GM12878 (cell line): ENCODE data around the gene PSMD11. TPM values are rescaled to one million over a fixed set of nuclear protein-coding genes. Genes with fewer than 3 reads are reported as not detected.

Source experiments
- ATAC-seq: fragments of 200-7000 bp; cut with Tn5 transposase; 3 replicates; pipeline ENCODE4 v1.9.1; 2020; ENCODE audit warnings: mild to moderate bottlenecking, moderate library complexity
- BruUV-seq: library from RNA; stranded (reverse); fragments of 400-500 nt; replicated peaks from 2 replicates; lab custom pipeline; 2021; lab: Mats Ljungman, UMichigan
- CTCF ChIA-PET: fragments of 300-600 bp; sonication (Branson Sonifier 250); formaldehyde crosslinking; extraction: SDS; loops from one replicate; lab custom pipeline; 2021; ENCODE audit warnings: inconsistent platforms; lab: Yijun Ruan, JAX
- POLR2A ChIA-PET: fragments of 350-600 bp; formaldehyde crosslinking; extraction: SDS; loops from one replicate; lab custom pipeline; 2021; ENCODE audit warnings: inconsistent platforms; lab: Charles Lee
- RAD21 ChIA-PET: fragments of 300-600 bp; sonication (Branson Sonifier 250); formaldehyde crosslinking; loops from one replicate; lab custom pipeline; 2023; ENCODE audit warnings: antibody characterized with exemption; ENCODE audit not compliant: unreplicated experiment; lab: Charles Lee
- SMC1A ChIA-PET: fragments of 300-600 bp; sonication (Branson Sonifier 250); formaldehyde crosslinking; loops from one replicate; lab custom pipeline; 2023; ENCODE audit not compliant: unreplicated experiment, uncharacterized antibody; lab: Charles Lee
- DNase-seq: peaks from one replicate; pipeline ENCODE4 v3.0.0-alpha.2; 2011; ENCODE audit warnings: low read depth, low spot score
- FAIRE-seq: peaks from 3 replicates; lab custom pipeline; 2011; peaks lifted over from hg19 to GRCh38; lab: Jason Lieb, UNC
- H2AFZ ChIP-seq: 2 replicates; pipeline ENCODE4 v1.6.0; 2011; ENCODE audit warnings: low read depth, low read length, control low read depth; ENCODE audit not compliant: control insufficient read depth
- H3K27ac ChIP-seq: 2 replicates; pipeline ENCODE4 v1.5.1; 2011; ENCODE audit warnings: control low read depth; ENCODE audit not compliant: control insufficient read depth, insufficient read depth
- H3K27me3 ChIP-seq, 2 experiments: replicated peaks in 1 of 2; 2 replicates each; pipeline versions ENCODE4 v1.6.0 to v1.6.1; 2011; ENCODE audit warnings: low read length in 1 of 2; ENCODE audit not compliant: control insufficient read depth in 2 of 2, insufficient read depth in 2 of 2
- H3K36me3 ChIP-seq, 2 experiments: 2 replicates each; pipeline ENCODE4 v1.5.1; 2011; ENCODE audit warnings: low read length in 1 of 2; ENCODE audit not compliant: control insufficient read depth in 2 of 2, insufficient read depth in 2 of 2
- H3K4me1 ChIP-seq: 2 replicates; pipeline ENCODE4 v1.6.1; 2011; ENCODE audit warnings: mild to moderate bottlenecking, low read length, moderate library complexity, mixed read lengths; ENCODE audit not compliant: control insufficient read depth, insufficient read depth
- H3K4me2 ChIP-seq: 2 replicates; pipeline ENCODE4 v1.6.0; 2011; ENCODE audit warnings: control low read depth; ENCODE audit not compliant: control insufficient read depth, insufficient read depth
- H3K4me3 ChIP-seq: fragments of 200-600 bp; sonication (generic); 2 replicates; pipeline ENCODE4 v1.5.1; 2016
- H3K79me2 ChIP-seq: 2 replicates; pipeline ENCODE4 v1.6.0; 2011; ENCODE audit warnings: low read length; ENCODE audit not compliant: control insufficient read depth, insufficient read depth
- H3K9ac ChIP-seq: 2 replicates; pipeline ENCODE4 v1.8.0; 2011; ENCODE audit warnings: low read length, control low read depth, mixed read lengths; ENCODE audit not compliant: control insufficient read depth, insufficient read depth
- H3K9me3 ChIP-seq: replicated peaks from 3 replicates; pipeline ENCODE4 v1.5.1; 2011; ENCODE audit warnings: mild to moderate bottlenecking, low read length; ENCODE audit not compliant: control insufficient read depth, insufficient read depth
- H4K20me1 ChIP-seq: 2 replicates; pipeline ENCODE4 v1.6.0; 2011; ENCODE audit not compliant: control insufficient read depth, insufficient read depth
- CEBPB ChIP-seq, 2 experiments: fragments of 150-350 bp in 1 of 2; IDR thresholded peaks; 2 replicates each; pipeline ENCODE4 v1.6.1; 2012 to 2014; ENCODE audit warnings: low read depth in 2 of 2, low read length in 2 of 2, borderline replicate concordance in 1 of 2, inconsistent platforms in 1 of 2
- MLLT1 ChIP-seq: fragments of 450-650 bp; IDR thresholded peaks from 2 replicates; pipeline ENCODE4 v1.6.1; 2016; ENCODE audit warnings: mild to moderate bottlenecking
- POLR2AphosphoS2 ChIP-seq: IDR thresholded peaks from 2 replicates; pipeline ENCODE4 v1.6.1; 2011; ENCODE audit warnings: low read depth, mild to moderate bottlenecking, low read length, improper control_type of control experiment, moderate library complexity
- RBBP5 ChIP-seq: fragments of 200-600 bp; sonication (generic); conservative IDR thresholded peaks from 2 replicates; pipeline ENCODE4 v1.6.1; 2016
- RUNX3 ChIP-seq: IDR thresholded peaks from 2 replicates; pipeline ENCODE4 v1.6.1; 2012; ENCODE audit warnings: low read length, inconsistent platforms
- WGBS: methylation state at CpG from one replicate; pipeline ENCODE4 v1.1.6; 2016; ENCODE audit warnings: low lambda C conversion rate; ENCODE audit not compliant: insufficient replicate concordance, insufficient coverage; ENCODE audit errors: missing lambda C conversion rate; 5-methylcytosine and 5-hydroxymethylcytosine counted together
- in situ Hi-C: fragments of 300-500 bp; cut with MboI; formaldehyde crosslinking; loops from 9 replicates; pipeline ENCODE4 v1.14.3; 2018; ENCODE audit warnings: mixed read lengths
- intact Hi-C: fragments of 100-400 bp; cut with micrococcal nuclease; formaldehyde crosslinking; loops from one replicate; pipeline ENCODE4 v1.14.2; 2022; ENCODE audit not compliant: unreplicated experiment
- polyA plus RNA-seq, 11 experiments: library from polyadenylated mRNA; depleted of rRNA in 4 of 11; unstranded in 6 of 11; stranded (reverse) in 5 of 11; fragments of >200 nt; fragmentation: Nextera tagmentation in 4 of 11; fragmentation: Illumina TruSeq in 1 of 11; extraction: Ambion mirVana in 4 of 11; extraction: Trizol in 1 of 11; gene quantifications; 1 replicate in 1 of 11; 2 replicates in 10 of 11; pipeline versions ENCODE4 v1.2.1 to v1.2.3, GENCODE V29; 2011 to 2016; ENCODE audit warnings: inconsistent platforms in 2 of 11, missing spikeins in 2 of 11, low read depth in 1 of 11
- total RNA-seq, 4 experiments: library from RNA; depleted of rRNA in 3 of 4; stranded (reverse); fragments of >200 nt in 3 of 4; fragmentation: Illumina TruSeq in 1 of 4; extraction: Trizol in 1 of 4; gene quantifications; 2 replicates each; pipeline versions ENCODE4 v1.2.1 to v1.2.3, GENCODE V29; 2013 to 2021
- TF ChIP-seq, protein P1 (sequence below): fragments of 450-650 bp; IDR thresholded peaks from 2 replicates; pipeline ENCODE4 v1.6.1; 2016; ENCODE audit warnings: mild to moderate bottlenecking, moderate library complexity, borderline replicate concordance

PSMD11 gene
- total and polyA plus RNA-seq, 10 of the 15 experiments (the other 5 are each of a cell fraction or from before 2014, with no cell fraction given), result 84.1 to 319 (median 120) TPM

GRCh38 chr17:32528825-32529224, 84.5 kb downstream of the PSMD11 start:
- ChIA-PET SMC1A (interaction anchor here (2.3 to 5.9 kb wide), 2 partner anchors 11 to 24 kb away, joined by 7 to 101 read pairs; no protein-coding TSS in a partner anchor), RAD21 (interaction anchor here (0.6 kb wide), 1 partner anchor 30 kb away, joined by 3 read pairs; no protein-coding TSS in a partner anchor)
- no TSS peak for BruUV-seq
- Histone ChIP-seq H3K4me3 (no peak overlapping the region), H3K9ac (no peak overlapping the region), H4K20me1 (no peaks in the 10 kb centered on the region)
- no peak for TF ChIP-seq CEBPB (IDR thresholded peaks at IDR 0.05; ENCODE audit: borderline replicate concordance in 1 of 2, low read depth in 2 of 2, low read length in 2 of 2)
- TF ChIP-seq RUNX3, result peak; percentile 84
- 0 out of 2 replicates have a peak, but pooled peaks have one; percentile 32 for TF ChIP-seq MLLT1
- no peak for TF ChIP-seq POLR2AphosphoS2
- TF ChIP-seq, all 136 proteins: peak for 2
- 78% methylated on average over 7 of the region's 7 CpGs for WGBS
- Histone ChIP-seq H2AFZ (no peak overlapping the region), H3K4me2 (no peak overlapping the region), H3K4me1 (peaks cover 17% of the 10 kb centered on the region), H3K27me3 (no peaks in the 10 kb centered on the region), H3K79me2 (no peaks in the 10 kb centered on the region), H3K9me3 (no peaks in the 10 kb centered on the region; the same call in 2 of the 3 replicates), H3K36me3 (no peaks in the 10 kb centered on the region; a peak in 1 of 4 replicates), H3K27ac (no peak overlapping the region)
- DNase-seq, result no peak
- intact Hi-C loops (no loop called here), in situ Hi-C loops (no loop called here)
- ChIA-PET POLR2A (interaction anchor here (1.6 kb wide), 1 partner anchor 20 kb away, joined by 3 read pairs; no protein-coding TSS in a partner anchor), CTCF (interaction anchor here (1.1 kb wide), 1 partner anchor 38 kb away, joined by 3 read pairs; no protein-coding TSS in a partner anchor)
- ATAC-seq, result no peak
- no peak for FAIRE-seq

- DNase-seq (no peak), ATAC-seq (no peak), FAIRE-seq (no peak)
- H3K4me2 ChIP-seq, result no peak overlapping the region
- H4K20me1 ChIP-seq, result no peaks in the 10 kb centered on the region
- no peak overlapping the region for H3K4me3 ChIP-seq
- no TSS peak for BruUV-seq
- TF ChIP-seq, protein P1, sequence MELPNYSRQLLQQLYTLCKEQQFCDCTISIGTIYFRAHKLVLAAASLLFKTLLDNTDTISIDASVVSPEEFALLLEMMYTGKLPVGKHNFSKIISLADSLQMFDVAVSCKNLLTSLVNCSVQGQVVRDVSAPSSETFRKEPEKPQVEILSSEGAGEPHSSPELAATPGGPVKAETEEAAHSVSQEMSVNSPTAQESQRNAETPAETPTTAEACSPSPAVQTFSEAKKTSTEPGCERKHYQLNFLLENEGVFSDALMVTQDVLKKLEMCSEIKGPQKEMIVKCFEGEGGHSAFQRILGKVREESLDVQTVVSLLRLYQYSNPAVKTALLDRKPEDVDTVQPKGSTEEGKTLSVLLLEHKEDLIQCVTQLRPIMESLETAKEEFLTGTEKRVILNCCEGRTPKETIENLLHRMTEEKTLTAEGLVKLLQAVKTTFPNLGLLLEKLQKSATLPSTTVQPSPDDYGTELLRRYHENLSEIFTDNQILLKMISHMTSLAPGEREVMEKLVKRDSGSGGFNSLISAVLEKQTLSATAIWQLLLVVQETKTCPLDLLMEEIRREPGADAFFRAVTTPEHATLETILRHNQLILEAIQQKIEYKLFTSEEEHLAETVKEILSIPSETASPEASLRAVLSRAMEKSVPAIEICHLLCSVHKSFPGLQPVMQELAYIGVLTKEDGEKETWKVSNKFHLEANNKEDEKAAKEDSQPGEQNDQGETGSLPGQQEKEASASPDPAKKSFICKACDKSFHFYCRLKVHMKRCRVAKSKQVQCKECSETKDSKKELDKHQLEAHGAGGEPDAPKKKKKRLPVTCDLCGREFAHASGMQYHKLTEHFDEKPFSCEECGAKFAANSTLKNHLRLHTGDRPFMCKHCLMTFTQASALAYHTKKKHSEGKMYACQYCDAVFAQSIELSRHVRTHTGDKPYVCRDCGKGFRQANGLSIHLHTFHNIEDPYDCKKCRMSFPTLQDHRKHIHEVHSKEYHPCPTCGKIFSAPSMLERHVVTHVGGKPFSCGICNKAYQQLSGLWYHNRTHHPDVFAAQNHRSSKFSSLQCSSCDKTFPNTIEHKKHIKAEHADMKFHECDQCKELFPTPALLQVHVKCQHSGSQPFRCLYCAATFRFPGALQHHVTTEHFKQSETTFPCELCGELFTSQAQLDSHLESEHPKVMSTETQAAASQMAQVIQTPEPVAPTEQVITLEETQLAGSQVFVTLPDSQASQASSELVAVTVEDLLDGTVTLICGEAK, result no peak
- TF ChIP-seq RBBP5, result no peak
- H3K4me1 ChIP-seq, result peaks cover 10% of the 10 kb centered on the region
- POLR2A ChIA-PET, result no interaction called here
- SMC1A ChIA-PET, result no interaction called here
- intact Hi-C loops, result no loop called here
- H3K27me3 ChIP-seq, result no peaks in the 10 kb centered on the region
- CTCF ChIA-PET, result no interaction called here
- no peaks in the 10 kb centered on the region for H3K79me2 ChIP-seq
- H3K9me3 ChIP-seq, result no peaks in the 10 kb centered on the region; the same call in 2 of the 3 replicates
- H3K9ac ChIP-seq, result no peak overlapping the region
- RAD21 ChIA-PET, result no interaction called here
- H3K27ac ChIP-seq, result no peak overlapping the region
- in situ Hi-C loops, result no loop called here
- 85% methylated on average over 10 of the region's 10 CpGs for WGBS
- H3K36me3 ChIP-seq, result no peaks in the 10 kb centered on the region; a peak in 1 of 4 replicates
- no peak overlapping the region for H2AFZ ChIP-seq
These were observed 85.3 kb downstream of the PSMD11 start for GRCh38 chr17:32529604-32530003.
